HepG2 (cell line): ENCODE results near the gene AFF4. TPM values are rescaled to one million over a fixed set of nuclear protein-coding genes. Genes with fewer than 3 reads are reported as not detected.
A peak's percentile ranks its signal among the peaks of the same experiment; 100 is the strongest.

Experiments used
- DMTF1 ChIP-seq: sonication (generic); formaldehyde crosslinking; IDR thresholded peaks from 2 replicates; pipeline ENCODE4 v1.4.0; 2020; ENCODE audit warnings: mild to moderate bottlenecking, missing genetic modification reagents
- DRAP1 ChIP-seq: IDR thresholded peaks from 2 replicates; pipeline ENCODE4 v1.6.1; 2016; ENCODE audit warnings: missing genetic modification reagents, missing compliant biosample characterization
- GATAD1 ChIP-seq: IDR thresholded peaks from 2 replicates; pipeline ENCODE4 v1.6.1; 2016; ENCODE audit warnings: missing genetic modification reagents, missing compliant biosample characterization
- KLF15 ChIP-seq: sonication (generic); formaldehyde crosslinking; IDR thresholded peaks from 2 replicates; pipeline ENCODE4 v1.8.1; 2023; ENCODE audit warnings: borderline replicate concordance, mild to moderate bottlenecking, inconsistent platforms, missing genetic modification reagents, mixed read lengths
- MAFK ChIP-seq, 2 experiments: IDR thresholded peaks in 1 of 2; conservative IDR thresholded peaks in 1 of 2; 2 replicates each; pipeline ENCODE4 v1.6.1; 2011; ENCODE audit warnings: improper control_type of control experiment in 2 of 2, low read length in 2 of 2
- MXD3 ChIP-seq: IDR thresholded peaks from 2 replicates; pipeline ENCODE4 v1.6.1; 2016; ENCODE audit warnings: mild to moderate bottlenecking, missing biosample characterization, missing genetic modification reagents
- PRDM10 ChIP-seq: sonication (generic); formaldehyde crosslinking; IDR thresholded peaks from 2 replicates; pipeline ENCODE4 v1.4.0; 2020; ENCODE audit warnings: low read depth, missing genetic modification reagents
- SP1 ChIP-seq, 2 experiments: fragments of 450-650 bp in 1 of 2; sonication (generic) in 1 of 2; formaldehyde crosslinking in 1 of 2; IDR thresholded peaks; 2 replicates each; pipeline versions ENCODE4 v1.4.0 to v1.6.1; 2016 to 2020; ENCODE audit warnings: missing genetic modification reagents in 1 of 2
- THAP11 ChIP-seq: IDR thresholded peaks from 2 replicates; pipeline ENCODE4 v1.6.1; 2016; ENCODE audit warnings: missing biosample characterization, missing genetic modification reagents
- ZBTB2 ChIP-seq: sonication (generic); formaldehyde crosslinking; IDR thresholded peaks from 2 replicates; pipeline ENCODE4 v1.8.0; 2022; ENCODE audit warnings: low read depth, missing genetic modification reagents
- ZBTB33 ChIP-seq: sonication (generic); formaldehyde crosslinking; IDR thresholded peaks from 2 replicates; pipeline ENCODE4 v1.4.0; 2020; ENCODE audit warnings: missing genetic modification reagents
- ZEB1 ChIP-seq: IDR thresholded peaks from 2 replicates; pipeline ENCODE4 v1.6.1; 2012; ENCODE audit warnings: mild to moderate bottlenecking, low read depth, inconsistent platforms; ENCODE audit not compliant: insufficient replicate concordance
- ZNF232 ChIP-seq: sonication (generic); formaldehyde crosslinking; IDR thresholded peaks from 2 replicates; pipeline ENCODE4 v1.4.0; 2020; ENCODE audit warnings: missing genetic modification reagents, borderline replicate concordance
- ZNF276 ChIP-seq: sonication (generic); formaldehyde crosslinking; IDR thresholded peaks from 2 replicates; pipeline ENCODE4 v1.4.0; 2020; ENCODE audit warnings: mild to moderate bottlenecking, low read depth, missing genetic modification reagents
- ZNF576 ChIP-seq: sonication (generic); formaldehyde crosslinking; IDR thresholded peaks from 2 replicates; pipeline ENCODE4 v1.4.0; 2020; ENCODE audit warnings: mild to moderate bottlenecking, missing genetic modification reagents
- polyA plus RNA-seq, 8 experiments: library from polyadenylated mRNA; depleted of rRNA in 3 of 8; stranded (reverse) in 7 of 8; unstranded in 1 of 8; fragments of >200 nt; fragmentation: Illumina TruSeq in 4 of 8; extraction: Trizol in 4 of 8; gene quantifications; 2 replicates each; pipeline versions ENCODE4 v1.2.1 to v1.2.3, GENCODE V29; 2011 to 2016; ENCODE audit warnings: low read depth in 4 of 8, missing spikeins in 1 of 8, mixed read lengths in 1 of 8; ENCODE audit not compliant: insufficient read depth in 1 of 8
- total RNA-seq, 5 experiments: library from RNA; depleted of rRNA; stranded (reverse); fragments of >200 nt; fragmentation: Illumina TruSeq; extraction: Trizol; gene quantifications; 2 replicates each; pipeline ENCODE4 v1.2.3, GENCODE V29; 2016; ENCODE audit warnings: low read depth in 1 of 5

Gene AFF4
- total and polyA plus RNA-seq, 2 of the 13 experiments (the other 11 are each of a cell fraction or from before 2014, with no cell fraction given) = 22.1 to 25.5 TPM

GRCh38 chr5:132837868-132838267 is 125.6 kb downstream of the AFF4 start (continued):
- TF ChIP-seq ZBTB33 (CRISPR knock-in tag) (0 out of 2 replicates have a peak, but pooled peaks have one; percentile 16), ZNF576 (CRISPR knock-in tag) (no peak), PRDM10 (CRISPR knock-in tag) (peak; percentile 93), ZNF276 (CRISPR knock-in tag) (no peak), ZNF232 (CRISPR knock-in tag) (peak; percentile 64; the same call in 1 of the 2 replicates), MXD3 (CRISPR knock-in tag) (peak; percentile 61; the same call in 1 of the 2 replicates), ZEB1 (no peak), THAP11 (CRISPR knock-in tag) (peak; percentile 44; the same call in 1 of the 2 replicates), MAFK (conservative IDR thresholded peaks at IDR 0.05 in 1 of 2, IDR thresholded peaks at IDR 0.05 in 1 of 2; ENCODE audit: low read length in 2 of 2) (no peak; a peak in 1 of 4 replicates), DRAP1 (CRISPR knock-in tag) (peak; percentile 89), ZBTB2 (CRISPR knock-in tag) (no peak), SP1 (IDR thresholded peaks at IDR 0.05) (no peak), SP1 (CRISPR knock-in tag; IDR thresholded peaks at IDR 0.05) (no peak), GATAD1 (peak; percentile 49; the same call in 1 of the 2 replicates), KLF15 (CRISPR knock-in tag) (no peak), DMTF1 (CRISPR knock-in tag) (no peak)
